ENCODE results near the gene GHRHR.

Gene GHRHR

DNA sequence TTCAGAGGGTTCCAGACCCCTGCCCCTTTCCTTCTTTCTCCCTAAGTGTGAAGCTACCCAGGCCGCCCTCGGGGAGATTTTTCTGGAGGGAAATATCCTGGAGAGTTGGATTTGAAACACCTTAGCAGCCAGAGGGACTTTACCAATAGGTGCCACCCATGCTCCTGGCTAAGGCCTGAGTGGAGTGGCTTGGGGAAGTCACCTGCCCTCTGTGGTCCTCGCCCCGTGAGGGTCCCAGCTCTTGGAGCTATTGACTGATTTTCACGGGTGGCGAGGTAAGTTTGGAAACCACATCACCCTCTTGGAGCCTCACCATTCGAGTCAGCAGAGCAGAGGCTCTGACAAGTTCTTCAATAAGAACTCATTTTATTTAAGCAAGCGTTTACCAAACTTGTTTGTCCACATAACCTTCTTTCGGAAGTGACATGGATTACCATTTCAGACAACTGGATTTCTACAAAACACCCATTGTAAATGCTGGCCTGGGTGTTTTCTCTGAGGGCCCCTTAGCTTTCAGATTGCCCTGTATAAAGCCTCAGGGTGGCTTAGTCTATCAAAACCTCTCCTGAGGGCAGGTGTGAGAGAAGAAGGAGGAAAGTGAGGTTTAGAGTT is 31.7 kb upstream of the GHRHR start:
- DNase-seq (ENCODE audit: low spot score in 2 of 2) (no peak), ATAC-seq (replicated peaks; ENCODE audit: extremely low read depth, poor library complexity, severe bottlenecking) (no peak)
- no peaks in the 10 kb centered on the region for H3K4me1 Mint-ChIP-seq
- no peak overlapping the region for H3K27ac Mint-ChIP-seq (ENCODE audit: low read depth)
- no peaks in the 10 kb centered on the region for H3K36me3 Mint-ChIP-seq (ENCODE audit: insufficient read depth)
- no peaks in the 10 kb centered on the region for H3K9me3 Mint-ChIP-seq
- peaks cover 42% of the 10 kb centered on the region for H3K27me3 Mint-ChIP-seq
- H3K4me3 Mint-ChIP-seq: no peak overlapping the region

DNA sequence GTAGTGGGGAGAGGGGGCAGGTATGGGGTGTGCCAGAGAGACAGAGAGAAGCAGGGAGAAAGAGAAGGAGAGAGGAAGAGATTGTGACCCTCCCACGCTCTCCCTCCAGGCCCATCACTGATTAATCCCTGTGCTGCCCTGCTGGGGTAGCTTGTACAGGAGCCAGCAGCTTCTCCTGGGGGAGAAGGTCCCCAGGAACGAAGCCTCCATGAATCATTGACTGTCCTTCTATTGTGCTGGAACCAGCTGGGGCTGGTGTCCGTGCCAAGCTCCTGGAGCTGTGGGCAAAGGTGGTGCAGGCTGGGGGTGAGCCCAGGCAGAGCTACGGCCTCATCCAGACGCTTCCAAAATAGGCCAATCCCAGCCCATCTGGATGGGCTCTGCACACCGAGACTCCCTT is 31.2 kb upstream of the GHRHR start:
- ATAC-seq (replicated peaks; ENCODE audit: extremely low read depth, poor library complexity, severe bottlenecking) (no peak), DNase-seq (ENCODE audit: low spot score in 2 of 2) (no peak)
- H3K9me3 Mint-ChIP-seq: no peaks in the 10 kb centered on the region
- peaks cover 47% of the 10 kb centered on the region for H3K27me3 Mint-ChIP-seq
- H3K4me1 Mint-ChIP-seq: no peaks in the 10 kb centered on the region
- H3K4me3 Mint-ChIP-seq: no peak overlapping the region
- H3K27ac Mint-ChIP-seq (ENCODE audit: low read depth): no peak overlapping the region
- no peaks in the 10 kb centered on the region for H3K36me3 Mint-ChIP-seq (ENCODE audit: insufficient read depth)

DNA sequence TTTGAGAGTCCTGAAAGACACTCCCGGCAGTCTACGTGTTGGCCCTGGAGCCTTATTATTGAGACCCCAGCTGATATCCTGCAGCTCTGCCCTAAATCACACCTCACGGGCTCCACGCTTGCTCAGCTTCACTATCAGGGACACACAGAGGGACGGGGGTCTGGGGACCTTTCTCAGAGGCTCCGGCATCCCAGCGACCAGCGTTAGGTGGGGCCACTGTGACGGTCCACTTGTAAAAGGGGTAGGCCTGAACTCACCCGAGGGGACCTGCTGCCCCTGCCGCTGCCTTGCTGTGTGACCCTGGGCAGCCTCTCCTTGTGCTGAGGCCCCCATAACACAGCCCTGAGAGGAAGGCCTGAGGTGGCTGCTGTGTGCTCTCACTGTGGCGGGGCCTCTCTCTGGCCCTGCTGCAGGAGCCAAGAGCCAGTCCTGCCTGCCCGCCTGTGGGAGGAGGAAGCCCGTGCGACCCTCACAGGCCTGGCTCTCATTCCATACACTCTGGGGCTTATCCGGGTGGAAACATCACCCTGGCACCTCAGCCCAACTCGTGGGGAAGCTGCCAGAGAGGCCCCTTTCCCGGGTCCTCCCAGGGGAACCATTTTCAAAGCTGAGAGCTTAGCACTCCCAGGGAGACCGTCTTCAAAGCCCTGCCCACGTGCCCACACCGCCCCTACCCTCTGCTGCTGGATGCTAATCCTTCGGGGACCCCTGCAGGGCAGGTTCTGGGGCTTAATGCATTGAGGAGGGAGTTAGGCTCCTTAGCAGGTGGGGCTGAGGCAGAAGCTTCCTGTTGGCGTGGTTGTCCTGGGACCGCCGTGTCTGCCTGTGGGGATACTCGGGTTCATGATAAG is 30.4 kb upstream of the GHRHR start:
- peaks cover 55% of the 10 kb centered on the region for H3K27me3 Mint-ChIP-seq
- H3K4me3 Mint-ChIP-seq: no peak overlapping the region
- DNase-seq (ENCODE audit: low spot score in 2 of 2) (no peak), ATAC-seq (replicated peaks; ENCODE audit: extremely low read depth, poor library complexity, severe bottlenecking) (no peak)
- H3K4me1 Mint-ChIP-seq: no peaks in the 10 kb centered on the region
- H3K9me3 Mint-ChIP-seq: no peaks in the 10 kb centered on the region
- no peaks in the 10 kb centered on the region for H3K36me3 Mint-ChIP-seq (ENCODE audit: insufficient read depth)
- H3K27ac Mint-ChIP-seq (ENCODE audit: low read depth): no peak overlapping the region

DNA sequence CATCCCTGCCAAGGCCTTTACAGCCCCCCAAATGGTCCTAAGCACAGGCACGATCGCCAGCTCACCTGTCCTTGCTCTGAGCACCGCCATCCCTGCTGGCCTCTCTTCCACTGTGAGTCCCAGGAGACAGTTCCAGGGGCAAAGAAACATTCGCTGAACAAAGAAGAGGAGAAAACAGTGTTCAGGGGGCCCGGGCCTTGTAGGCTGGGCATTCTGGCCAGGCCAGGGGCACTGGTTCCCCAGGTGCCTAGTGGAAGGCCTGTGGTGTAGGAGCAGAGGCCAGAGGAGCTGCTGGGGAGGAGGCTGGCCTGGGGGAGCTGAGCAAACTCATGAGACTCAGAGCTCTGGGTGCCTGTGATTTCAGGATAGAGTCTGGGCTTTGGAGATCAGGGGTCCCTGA is 29.5 kb upstream of the GHRHR start:
- ATAC-seq (replicated peaks; ENCODE audit: extremely low read depth, poor library complexity, severe bottlenecking): no peak
- H3K36me3 Mint-ChIP-seq (ENCODE audit: insufficient read depth): no peaks in the 10 kb centered on the region
- no peak overlapping the region for H3K4me3 Mint-ChIP-seq
- H3K9me3 Mint-ChIP-seq: no peaks in the 10 kb centered on the region
- peaks cover 54% of the 10 kb centered on the region for H3K27me3 Mint-ChIP-seq
- DNase-seq (ENCODE audit: low spot score in 2 of 2): no peak
- no peak overlapping the region for H3K27ac Mint-ChIP-seq (ENCODE audit: low read depth)
- H3K4me1 Mint-ChIP-seq: no peaks in the 10 kb centered on the region

DNA sequence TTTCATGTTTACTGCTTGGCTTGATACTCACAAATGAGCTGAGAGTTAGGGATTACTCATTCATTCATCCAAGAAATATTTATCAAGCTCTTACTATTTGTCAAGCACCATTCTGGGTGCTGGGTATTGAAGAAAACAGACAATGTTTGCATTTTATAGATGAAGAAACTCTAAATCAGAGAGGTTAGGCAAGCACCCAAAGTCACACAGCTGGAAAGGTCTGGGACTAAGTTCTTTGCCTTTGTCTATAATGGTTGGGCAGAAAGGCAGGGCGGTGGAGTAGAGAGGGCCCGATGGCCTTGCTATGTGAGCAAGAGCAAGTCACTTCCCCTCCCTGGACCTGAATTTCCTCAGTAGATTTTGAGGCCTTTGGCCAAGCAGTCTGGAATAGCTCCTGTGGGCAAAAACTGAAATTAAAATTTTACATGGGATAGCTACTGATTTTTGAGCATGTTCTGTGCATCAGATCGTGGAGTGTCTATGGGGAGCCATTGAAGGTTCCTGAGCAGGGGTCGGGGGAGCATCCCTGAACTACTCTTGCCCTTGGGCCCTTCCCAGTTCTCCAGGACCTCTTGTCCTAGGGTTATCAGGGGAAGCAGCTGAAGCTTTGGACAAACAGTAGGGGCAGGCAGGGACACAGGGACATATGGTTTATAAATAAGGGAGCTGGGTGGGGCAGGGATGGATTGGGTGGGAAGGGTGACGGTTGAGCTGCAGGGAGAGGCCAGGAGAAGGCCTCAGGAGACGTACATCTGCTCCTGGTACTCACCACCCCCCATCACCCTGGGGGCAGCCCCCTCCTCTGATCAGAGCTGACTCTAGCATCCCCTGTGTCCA is 28.8 kb upstream of the GHRHR start:
- Mint-ChIP-seq H3K9me3 (no peaks in the 10 kb centered on the region), H3K27ac (ENCODE audit: low read depth) (no peak overlapping the region), H3K4me1 (no peaks in the 10 kb centered on the region), H3K4me3 (no peak overlapping the region), H3K36me3 (ENCODE audit: insufficient read depth) (no peaks in the 10 kb centered on the region), H3K27me3 (peaks cover 54% of the 10 kb centered on the region)
- ATAC-seq (replicated peaks; ENCODE audit: extremely low read depth, poor library complexity, severe bottlenecking) (no peak), DNase-seq (ENCODE audit: low spot score in 2 of 2) (no peak)

DNA sequence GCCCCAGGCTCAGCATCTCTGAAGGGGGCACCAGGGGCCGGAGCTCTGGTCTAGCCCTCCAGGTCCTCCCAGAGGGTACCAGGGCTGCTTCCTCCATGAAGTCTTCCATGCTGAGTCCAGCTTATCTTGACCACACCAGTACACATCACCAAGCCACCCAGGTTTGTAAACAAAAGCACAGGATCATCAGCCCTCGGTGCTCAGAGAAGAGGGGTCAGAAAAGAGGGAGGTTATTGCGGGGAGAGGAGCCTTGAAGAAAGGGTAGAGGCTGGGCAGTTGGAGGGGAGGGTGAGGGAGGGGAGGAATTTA is 28.2 kb upstream of the GHRHR start:
- no peaks in the 10 kb centered on the region for H3K9me3 Mint-ChIP-seq

DNA sequence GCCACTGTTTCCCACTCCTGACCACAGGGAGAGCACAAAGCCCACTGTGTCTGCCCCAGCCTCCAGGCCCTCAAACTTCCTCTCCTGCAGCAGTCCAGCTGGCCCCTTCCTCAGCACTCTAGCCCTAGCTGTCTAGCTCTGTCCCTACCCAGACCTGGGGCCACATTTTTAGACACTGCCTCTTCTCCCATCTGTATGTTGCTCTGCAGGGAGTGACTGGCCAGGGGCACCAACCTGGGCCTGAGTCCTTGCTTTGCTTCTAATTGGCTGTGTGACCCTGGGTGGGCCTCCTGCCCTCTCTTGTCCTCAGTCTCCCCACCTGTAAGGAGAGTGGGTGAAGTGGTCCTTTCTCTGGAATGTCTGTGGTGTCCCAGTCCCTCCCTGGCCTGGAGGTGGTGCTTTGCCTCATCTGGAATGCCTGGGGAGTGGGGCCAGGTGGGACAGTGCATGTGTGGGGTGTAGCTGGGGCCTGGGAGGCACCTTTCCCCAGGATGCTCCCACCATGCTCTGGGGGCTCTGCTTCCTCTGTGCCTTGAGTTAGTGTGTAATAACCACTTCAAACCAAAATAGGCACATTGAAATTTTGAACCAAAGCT is 27.0 kb upstream of the GHRHR start:
- DNase-seq (ENCODE audit: low spot score in 2 of 2) (no peak), ATAC-seq (replicated peaks; ENCODE audit: extremely low read depth, poor library complexity, severe bottlenecking) (no peak)
- Mint-ChIP-seq H3K27me3 (peaks cover 68% of the 10 kb centered on the region), H3K27ac (ENCODE audit: low read depth) (no peak overlapping the region), H3K4me1 (no peaks in the 10 kb centered on the region), H3K36me3 (ENCODE audit: insufficient read depth) (no peaks in the 10 kb centered on the region), H3K4me3 (no peak overlapping the region), H3K9me3 (no peaks in the 10 kb centered on the region)

More for the DNA sequence above, 28.2 kb upstream of the GHRHR start:
- peaks cover 56% of the 10 kb centered on the region for H3K27me3 Mint-ChIP-seq
- H3K36me3 Mint-ChIP-seq (ENCODE audit: insufficient read depth): no peaks in the 10 kb centered on the region
- no peak for DNase-seq (ENCODE audit: low spot score in 2 of 2)
- H3K4me3 Mint-ChIP-seq: no peak overlapping the region
- H3K27ac Mint-ChIP-seq (ENCODE audit: low read depth): no peak overlapping the region
- no peaks in the 10 kb centered on the region for H3K4me1 Mint-ChIP-seq
- ATAC-seq (replicated peaks; ENCODE audit: extremely low read depth, poor library complexity, severe bottlenecking): no peak

DNA sequence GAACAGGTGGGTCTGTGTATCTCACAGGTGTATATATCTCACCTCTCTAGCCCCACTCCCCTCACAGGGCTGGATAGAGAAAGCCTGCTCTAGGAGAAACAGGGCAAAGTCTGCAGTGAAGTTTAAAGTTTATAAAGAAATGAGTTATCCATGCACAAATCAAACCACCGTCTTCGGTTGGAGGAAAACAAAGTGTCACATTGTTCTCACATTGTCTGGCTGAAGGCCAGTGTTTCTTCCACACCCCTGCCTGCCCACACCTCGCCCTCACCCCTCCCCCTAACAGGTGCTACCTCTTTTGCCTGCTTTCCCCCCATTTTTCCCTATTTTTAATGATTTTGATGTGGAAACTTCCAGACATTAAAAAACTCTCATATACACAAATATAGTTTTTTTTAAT is 26.3 kb upstream of the GHRHR start:
- peaks cover 75% of the 10 kb centered on the region for H3K27me3 Mint-ChIP-seq
- no peaks in the 10 kb centered on the region for H3K4me1 Mint-ChIP-seq
- DNase-seq (ENCODE audit: low spot score in 2 of 2) (no peak), ATAC-seq (replicated peaks; ENCODE audit: extremely low read depth, poor library complexity, severe bottlenecking) (no peak)
- no peaks in the 10 kb centered on the region for H3K36me3 Mint-ChIP-seq (ENCODE audit: insufficient read depth)
- H3K9me3 Mint-ChIP-seq: no peaks in the 10 kb centered on the region
- H3K4me3 Mint-ChIP-seq: no peak overlapping the region
- H3K27ac Mint-ChIP-seq (ENCODE audit: low read depth): no peak overlapping the region

DNA sequence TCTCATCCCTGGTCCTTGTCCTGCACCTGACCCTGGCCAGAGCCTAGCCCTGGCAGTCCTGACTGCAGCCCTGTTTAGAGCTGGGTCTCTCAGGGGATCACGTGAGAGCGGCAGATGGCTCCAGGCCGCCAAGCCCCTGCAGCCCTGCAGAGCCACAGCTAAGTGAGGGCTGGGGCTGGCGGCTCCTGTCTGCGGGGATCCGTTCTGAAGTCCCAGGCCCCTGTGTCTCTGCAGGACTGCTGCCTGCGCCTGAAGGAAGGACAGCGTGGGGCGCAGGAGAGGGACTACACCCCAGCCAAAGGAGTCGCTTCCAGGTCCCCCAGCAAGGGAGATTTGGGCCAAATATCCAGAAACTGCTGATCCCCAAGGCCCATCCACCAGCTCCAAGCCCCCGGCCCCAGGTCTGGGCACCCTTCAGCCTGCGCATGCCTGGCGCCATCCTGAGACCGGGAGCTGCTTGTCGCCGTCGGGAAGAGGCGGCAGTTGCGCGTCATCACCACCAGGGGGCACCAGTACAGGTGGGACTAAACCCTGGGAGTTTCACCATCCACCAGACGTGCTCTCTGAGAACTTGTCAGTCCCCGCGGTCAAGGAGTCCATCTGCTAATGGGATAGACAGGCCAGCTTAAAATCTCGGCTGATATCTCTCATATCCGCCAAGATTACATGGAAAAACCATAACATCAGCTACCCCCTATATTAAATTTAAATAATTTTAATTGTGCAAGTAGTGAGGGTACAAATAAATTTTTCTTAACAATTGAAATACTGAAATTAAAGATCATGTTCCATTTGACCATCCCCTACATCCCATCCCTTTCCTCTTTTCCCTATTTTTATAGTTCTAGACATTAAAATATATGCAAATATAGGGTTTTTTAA is 25.1 kb upstream of the GHRHR start:
- Mint-ChIP-seq H3K27ac (ENCODE audit: low read depth) (no peak overlapping the region), H3K27me3 (peaks cover 88% of the 10 kb centered on the region)

DNA sequence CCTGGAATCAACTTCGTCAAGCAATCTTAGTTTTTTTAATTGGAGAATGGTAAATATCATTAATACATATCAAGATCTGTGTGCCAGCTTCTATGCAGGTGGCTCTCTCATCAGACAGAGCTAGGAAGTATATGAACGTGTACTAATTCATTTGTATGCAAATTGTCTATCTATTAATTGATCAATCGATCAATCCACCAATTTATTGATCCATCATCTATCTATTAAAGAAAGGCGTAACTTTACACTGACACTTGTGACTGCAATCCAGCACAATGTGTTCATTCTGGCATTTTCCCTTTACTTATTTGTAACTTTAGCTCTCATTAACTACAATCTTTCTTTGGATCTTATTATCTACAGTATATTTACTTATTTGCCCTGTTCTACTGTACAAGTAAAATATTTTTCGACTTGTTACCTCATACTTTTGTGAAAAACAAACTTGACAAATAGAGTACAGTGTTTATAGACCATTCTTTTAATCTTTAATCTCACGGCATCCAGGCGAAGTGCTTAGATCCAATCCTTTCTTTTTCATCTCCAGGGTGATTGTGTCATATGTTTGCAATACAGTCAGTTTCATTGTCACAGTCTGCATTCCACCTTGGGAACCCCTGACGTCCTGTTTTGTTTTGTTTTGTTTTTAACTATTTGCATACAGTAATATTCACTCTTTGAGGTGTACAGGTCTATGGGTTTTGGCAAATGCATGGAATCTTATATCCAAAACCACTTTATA is 22.0 kb upstream of the GHRHR start:
- ATAC-seq (replicated peaks; ENCODE audit: extremely low read depth, poor library complexity, severe bottlenecking): no peak
- H3K4me1 Mint-ChIP-seq: no peaks in the 10 kb centered on the region
- H3K9me3 Mint-ChIP-seq: no peaks in the 10 kb centered on the region
- peaks cover 83% of the 10 kb centered on the region for H3K27me3 Mint-ChIP-seq
- H3K27ac Mint-ChIP-seq (ENCODE audit: low read depth): no peak overlapping the region
- DNase-seq (ENCODE audit: low spot score in 2 of 2): no peak
- no peaks in the 10 kb centered on the region for H3K36me3 Mint-ChIP-seq (ENCODE audit: insufficient read depth)
- no peak overlapping the region for H3K4me3 Mint-ChIP-seq

More for the DNA sequence above, 25.1 kb upstream of the GHRHR start:
- Mint-ChIP-seq H3K4me3 (no peak overlapping the region), H3K36me3 (ENCODE audit: insufficient read depth) (no peaks in the 10 kb centered on the region), H3K9me3 (no peaks in the 10 kb centered on the region), H3K4me1 (no peaks in the 10 kb centered on the region)
- DNase-seq (ENCODE audit: low spot score in 2 of 2): peak in 1 of 2 donors; percentile 38
- no peak for ATAC-seq (replicated peaks; ENCODE audit: extremely low read depth, poor library complexity, severe bottlenecking)

DNA sequence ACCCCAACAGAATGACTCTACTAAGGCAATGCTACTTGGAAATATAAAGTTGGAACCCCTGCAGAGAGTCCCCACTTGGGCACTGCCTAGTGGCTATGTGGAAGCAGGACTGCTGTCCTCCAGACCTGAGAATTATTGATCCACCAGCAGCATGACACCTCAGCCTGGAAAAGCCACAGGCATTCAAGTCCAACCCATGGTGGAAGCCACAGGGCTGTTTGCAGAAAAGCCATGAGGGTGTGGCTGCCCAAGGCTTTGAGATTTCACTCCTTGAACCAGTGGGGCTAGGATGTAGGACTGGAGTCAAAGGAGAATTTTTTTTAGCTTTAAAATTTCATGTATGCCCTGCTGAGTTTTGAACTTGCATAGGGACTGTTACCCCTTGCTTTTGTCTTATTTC is 13.6 kb upstream of the GHRHR start:
- Mint-ChIP-seq H3K4me3 (no peak overlapping the region), H3K27ac (ENCODE audit: low read depth) (no peak overlapping the region), H3K36me3 (ENCODE audit: insufficient read depth) (no peaks in the 10 kb centered on the region), H3K9me3 (peaks cover 11% of the 10 kb centered on the region), H3K4me1 (no peaks in the 10 kb centered on the region), H3K27me3 (peaks cover 82% of the 10 kb centered on the region)
- ATAC-seq (replicated peaks; ENCODE audit: extremely low read depth, poor library complexity, severe bottlenecking) (no peak), DNase-seq (ENCODE audit: low spot score in 2 of 2) (no peak)
